ENCODE results near the gene HOXA11. TPM values are rescaled to one million over a fixed set of nuclear protein-coding genes. Genes with fewer than 3 reads are reported as not detected.

HOXA11 gene
- total RNA-seq, 1 donor from 2014 or later: not detected

DNA sequence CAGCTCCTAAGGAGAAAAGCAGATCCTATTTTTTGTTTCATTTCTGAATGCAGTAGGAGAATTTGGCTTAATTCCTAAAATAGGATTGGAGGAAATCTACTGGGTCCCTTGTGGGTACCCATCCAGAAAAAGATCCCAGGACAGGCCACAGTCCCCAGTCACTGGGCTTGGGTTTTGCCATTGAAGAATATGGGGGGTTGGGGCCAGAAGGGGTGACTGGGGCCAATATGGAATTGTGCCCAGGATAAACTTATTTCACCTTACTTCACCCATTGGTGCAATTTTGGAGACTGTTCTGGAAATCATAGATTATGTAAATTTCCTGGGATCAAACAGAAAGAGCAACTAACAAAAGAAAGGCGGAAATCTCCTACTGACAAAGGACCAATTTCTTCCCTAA lies 46.6 kb downstream of the HOXA11 start:
- no peak overlapping the region for H3K4me3 ChIP-seq
- no peaks in the 10 kb centered on the region for H3K36me3 ChIP-seq
- H3K27me3 ChIP-seq (ENCODE audit: low read depth): peaks cover 100% of the 10 kb centered on the region
- H3K4me1 ChIP-seq: peaks cover 23% of the 10 kb centered on the region
- no peak for DNase-seq
- intact Hi-C loops (cut with micrococcal nuclease): no loop called here
- TF ChIP-seq, protein P1, sequence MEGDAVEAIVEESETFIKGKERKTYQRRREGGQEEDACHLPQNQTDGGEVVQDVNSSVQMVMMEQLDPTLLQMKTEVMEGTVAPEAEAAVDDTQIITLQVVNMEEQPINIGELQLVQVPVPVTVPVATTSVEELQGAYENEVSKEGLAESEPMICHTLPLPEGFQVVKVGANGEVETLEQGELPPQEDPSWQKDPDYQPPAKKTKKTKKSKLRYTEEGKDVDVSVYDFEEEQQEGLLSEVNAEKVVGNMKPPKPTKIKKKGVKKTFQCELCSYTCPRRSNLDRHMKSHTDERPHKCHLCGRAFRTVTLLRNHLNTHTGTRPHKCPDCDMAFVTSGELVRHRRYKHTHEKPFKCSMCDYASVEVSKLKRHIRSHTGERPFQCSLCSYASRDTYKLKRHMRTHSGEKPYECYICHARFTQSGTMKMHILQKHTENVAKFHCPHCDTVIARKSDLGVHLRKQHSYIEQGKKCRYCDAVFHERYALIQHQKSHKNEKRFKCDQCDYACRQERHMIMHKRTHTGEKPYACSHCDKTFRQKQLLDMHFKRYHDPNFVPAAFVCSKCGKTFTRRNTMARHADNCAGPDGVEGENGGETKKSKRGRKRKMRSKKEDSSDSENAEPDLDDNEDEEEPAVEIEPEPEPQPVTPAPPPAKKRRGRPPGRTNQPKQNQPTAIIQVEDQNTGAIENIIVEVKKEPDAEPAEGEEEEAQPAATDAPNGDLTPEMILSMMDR (IDR thresholded peaks at IDR 0.05; ENCODE audit: borderline replicate concordance): no peak
- H3K9me3 ChIP-seq (replicated peaks): no peaks in the 10 kb centered on the region
- no peak overlapping the region for H3K27ac ChIP-seq (replicated peaks)

DNA sequence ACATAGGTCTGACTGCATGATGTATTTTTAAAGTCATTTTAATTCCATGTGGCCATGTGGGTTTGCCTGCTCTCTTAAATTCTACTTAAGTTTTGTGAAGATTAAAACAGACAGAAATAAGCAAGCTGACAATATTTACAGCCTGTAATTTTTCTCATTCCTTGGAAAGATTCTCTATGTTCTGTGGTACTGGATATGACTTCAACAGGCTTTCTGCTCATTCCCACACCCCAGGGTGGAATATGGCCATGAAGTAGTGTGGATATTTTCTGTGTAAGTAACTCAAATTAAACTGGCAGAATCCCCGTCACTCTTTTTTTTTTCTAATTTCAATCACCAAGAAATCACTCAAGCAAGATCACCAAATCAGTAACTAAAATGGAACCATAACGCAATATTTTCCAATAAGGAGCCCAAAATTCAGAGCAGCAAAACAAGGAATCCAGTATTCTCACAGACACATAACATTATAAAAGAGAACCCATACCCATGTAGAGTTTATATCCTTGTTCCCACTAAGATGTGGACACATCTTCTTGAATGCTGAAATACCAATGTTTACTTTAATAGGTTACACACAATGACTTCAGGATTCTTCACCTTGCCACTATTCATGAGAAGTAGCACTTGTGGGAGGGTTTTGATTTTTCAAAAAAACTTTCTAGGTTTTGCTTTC lies 47.3 kb downstream of the HOXA11 start:
- Histone ChIP-seq H3K27me3 (ENCODE audit: low read depth) (peaks cover 100% of the 10 kb centered on the region), H3K4me1 (peaks cover 16% of the 10 kb centered on the region), H3K36me3 (no peaks in the 10 kb centered on the region), H3K4me3 (no peak overlapping the region), H3K27ac (replicated peaks) (no peak overlapping the region), H3K9me3 (replicated peaks) (no peaks in the 10 kb centered on the region)
- TF ChIP-seq, protein P1 (IDR thresholded peaks at IDR 0.05; ENCODE audit: borderline replicate concordance): no peak
- DNase-seq: no peak
- intact Hi-C loops (cut with micrococcal nuclease): no loop called here

DNA sequence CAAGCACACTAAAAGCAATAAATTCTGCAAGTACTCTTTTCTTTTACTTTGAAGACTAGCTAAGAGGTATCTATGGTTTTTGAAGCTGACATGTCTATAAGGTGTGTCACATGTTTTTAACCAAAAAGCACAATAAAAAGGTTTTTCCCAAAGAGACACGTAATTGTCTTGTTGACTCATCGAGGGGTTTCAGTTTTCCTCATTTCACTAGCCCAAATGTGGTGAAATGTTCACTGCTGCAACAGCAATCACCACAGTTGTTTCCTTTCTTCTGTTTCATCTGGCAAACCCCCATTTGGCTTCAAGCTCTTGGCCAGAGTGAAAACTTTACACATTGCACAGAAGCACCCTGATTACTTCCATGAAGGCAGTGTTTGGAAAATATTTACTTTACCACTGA lies 50.6 kb downstream of the HOXA11 start:
- Histone ChIP-seq H3K36me3 (no peaks in the 10 kb centered on the region), H3K27ac (replicated peaks) (no peak overlapping the region), H3K27me3 (ENCODE audit: low read depth) (peaks cover 100% of the 10 kb centered on the region), H3K4me1 (peaks cover 12% of the 10 kb centered on the region), H3K4me3 (no peak overlapping the region), H3K9me3 (replicated peaks) (no peaks in the 10 kb centered on the region)
- intact Hi-C loops (cut with micrococcal nuclease): no loop called here
- DNase-seq: no peak
- TF ChIP-seq, protein P1 (IDR thresholded peaks at IDR 0.05; ENCODE audit: borderline replicate concordance): no peak

GRCh38 chr7:27133409-27134231 lies 51.4 kb downstream of the HOXA11 start:
- Histone ChIP-seq H3K4me1 (peaks cover 10% of the 10 kb centered on the region), H3K9me3 (replicated peaks) (no peaks in the 10 kb centered on the region), H3K27ac (replicated peaks) (no peak overlapping the region), H3K36me3 (no peaks in the 10 kb centered on the region), H3K4me3 (no peak overlapping the region), H3K27me3 (ENCODE audit: low read depth) (peaks cover 100% of the 10 kb centered on the region)
- DNase-seq: no peak
- TF ChIP-seq, protein P1 (IDR thresholded peaks at IDR 0.05; ENCODE audit: borderline replicate concordance): no peak
- intact Hi-C loops (cut with micrococcal nuclease): no loop called here

DNA sequence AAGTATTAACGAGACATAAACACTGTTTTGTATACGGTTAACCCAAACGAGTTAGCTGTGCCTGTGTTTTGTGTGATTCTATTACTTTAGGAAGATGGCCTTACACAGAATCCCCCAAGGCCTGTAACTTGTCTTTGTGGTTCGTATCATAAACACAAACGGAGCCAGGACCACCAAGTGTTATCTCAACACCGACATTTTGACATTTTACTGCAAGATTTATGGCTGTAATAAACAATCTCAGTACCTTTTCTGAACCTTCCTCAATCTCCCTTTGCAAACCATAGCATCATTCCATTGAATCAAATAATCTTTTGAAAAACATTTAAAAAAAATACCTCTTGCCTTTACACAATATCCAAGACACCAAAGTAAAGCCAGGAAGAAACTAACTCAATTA lies 52.1 kb downstream of the HOXA11 start:
- Histone ChIP-seq H3K9me3 (replicated peaks) (no peaks in the 10 kb centered on the region), H3K36me3 (no peaks in the 10 kb centered on the region), H3K4me3 (no peak overlapping the region), H3K27me3 (ENCODE audit: low read depth) (peaks cover 100% of the 10 kb centered on the region), H3K27ac (replicated peaks) (no peak overlapping the region), H3K4me1 (peaks cover 10% of the 10 kb centered on the region)
- intact Hi-C loops (cut with micrococcal nuclease): no loop called here
- no peak for DNase-seq
- TF ChIP-seq, protein P1 (IDR thresholded peaks at IDR 0.05; ENCODE audit: borderline replicate concordance): no peak

Measured in left ventricle myocardium inferior (tissue), 1 donor.